D341Med (cell line): ENCODE results near the gene ATXN7L1.

Experiments used
- DNase-seq: peaks from one replicate; pipeline ENCODE4 v3.0.0; 2012; ENCODE audit warnings: low spot score

Gene ATXN7L1

GRCh38 chr7:105827151-105827875 is 49.1 kb downstream of the ATXN7L1 start:
- no peak for DNase-seq

GRCh38 chr7:105826143-105826542 is 50.3 kb downstream of the ATXN7L1 start:
- no peak for DNase-seq

- no peak for DNase-seq
These were observed 51.0 kb downstream of the ATXN7L1 start for GRCh38 chr7:105825371-105825770.

GRCh38 chr7:105822806-105823205 is 53.6 kb downstream of the ATXN7L1 start:
- no peak for DNase-seq

- no peak for DNase-seq
These were observed 54.9 kb downstream of the ATXN7L1 start for GRCh38 chr7:105821527-105821926.

- no peak for DNase-seq
These were observed 55.9 kb downstream of the ATXN7L1 start for GRCh38 chr7:105820363-105821066.

- DNase-seq = no peak
These were observed 56.8 kb downstream of the ATXN7L1 start for GRCh38 chr7:105819559-105819958.

- DNase-seq = no peak
These were observed 59.3 kb downstream of the ATXN7L1 start for GRCh38 chr7:105816954-105817615.

- no peak for DNase-seq
These were observed 60.0 kb downstream of the ATXN7L1 start for GRCh38 chr7:105816266-105816843.

- DNase-seq = no peak
These were observed 60.8 kb downstream of the ATXN7L1 start for GRCh38 chr7:105815576-105815975.

- DNase-seq = no peak
These were observed 61.9 kb downstream of the ATXN7L1 start for GRCh38 chr7:105814481-105814880.

GRCh38 chr7:105811189-105811847 is 65.1 kb downstream of the ATXN7L1 start:
- DNase-seq = no peak

- DNase-seq = no peak
These were observed 65.8 kb downstream of the ATXN7L1 start for GRCh38 chr7:105810556-105810955.

- DNase-seq = no peak
These were observed 67.5 kb downstream of the ATXN7L1 start for GRCh38 chr7:105808703-105809590.

GRCh38 chr7:105808209-105808608 is 68.2 kb downstream of the ATXN7L1 start:
- no peak for DNase-seq

- no peak for DNase-seq
These were observed 69.0 kb downstream of the ATXN7L1 start for GRCh38 chr7:105807448-105807762.

GRCh38 chr7:105806592-105807447 is 69.6 kb downstream of the ATXN7L1 start:
- no peak for DNase-seq

GRCh38 chr7:105805447-105806019 is 70.9 kb downstream of the ATXN7L1 start:
- no peak for DNase-seq

GRCh38 chr7:105803429-105803736 is 73.0 kb downstream of the ATXN7L1 start:
- DNase-seq = no peak
